Panc1 (cell line): ENCODE data around the gene CDADC1.

ENCODE experiments used
- CTCF ChIP-seq: fragments of 450-650 bp; IDR thresholded peaks from 2 replicates; pipeline ENCODE4 v1.5.1; 2017; ENCODE audit warnings: mild to moderate bottlenecking
- TCF7L2 ChIP-seq: IDR thresholded peaks from 2 replicates; pipeline ENCODE4 v1.6.1; 2011; ENCODE audit warnings: mild to moderate bottlenecking, low read depth, low read length, inconsistent platforms

- TF ChIP-seq CTCF (no peak), TCF7L2 (no peak)
Measured at GRCh38 chr13:49262634-49263033, 14.9 kb downstream of the CDADC1 start.
